CD4-positive, alpha-beta T cell (primary cell): ENCODE measurements around the gene KLHL2. TPM values are rescaled to one million over a fixed set of nuclear protein-coding genes. Genes with fewer than 3 reads are reported as not detected.
"Not testable (repeated sequence)": the region's sequence is repeated elsewhere in the genome, so short reads cannot be mapped to it uniquely, and the experiment has no call there.

Source experiments
- ATAC-seq: fragments of 200-7000 bp; cut with Tn5 transposase; one replicate; pipeline ENCODE4 v1.10.0; 2022; ENCODE audit warnings: mild to moderate bottlenecking; ENCODE audit not compliant: poor library complexity
- CTCF ChIA-PET: fragments of 350-600 bp; sonication (Branson Sonifier 250); formaldehyde crosslinking; loops from one replicate; lab custom pipeline; 2021; ENCODE audit warnings: antibody characterized with exemption, inconsistent platforms; lab: Charles Lee
- POLR2A ChIA-PET: fragments of 350-600 bp; sonication (Branson Sonifier 250); formaldehyde crosslinking; loops from one replicate; lab custom pipeline; 2021; ENCODE audit warnings: antibody characterized with exemption, inconsistent platforms; lab: Charles Lee
- DNase-seq, 14 experiments: peaks; one replicate each; pipeline ENCODE4 v3.0.0-alpha.2; 2013 to 2020; ENCODE audit warnings: mixed read lengths in 2 of 14
- H3K27ac ChIP-seq, 2 donors: one replicate each; pipeline versions ENCODE4 v1.5.1 to v1.7.0; 2013; ENCODE audit warnings: low read length in 2 of 2, low read depth in 1 of 2, mild to moderate bottlenecking in 1 of 2
- H3K27me3 ChIP-seq, 2 experiments: 1 replicate in 1 of 2; 2 replicates in 1 of 2; pipeline versions ENCODE4 v1.6.1 to v1.7.0; 2013; ENCODE audit warnings: low read length in 2 of 2, control low read depth in 1 of 2, mild to moderate bottlenecking in 1 of 2, moderate library complexity in 1 of 2; ENCODE audit not compliant: insufficient read depth in 2 of 2, control insufficient read depth in 1 of 2
- H3K36me3 ChIP-seq: one replicate; pipeline ENCODE4 v1.6.1; 2013; ENCODE audit warnings: low read length, control low read depth; ENCODE audit not compliant: insufficient read depth
- H3K4me1 ChIP-seq: one replicate; pipeline ENCODE4 v1.6.1; 2013; ENCODE audit warnings: low read length, control low read depth; ENCODE audit not compliant: insufficient read depth
- H3K4me3 ChIP-seq: one replicate; pipeline ENCODE4 v1.5.1; 2013; ENCODE audit warnings: mild to moderate bottlenecking, low read length, moderate library complexity
- H3K9me3 ChIP-seq, 2 experiments: 1 replicate in 1 of 2; 2 replicates in 1 of 2; pipeline versions ENCODE4 v1.6.1 to v1.7.0; 2013; ENCODE audit warnings: low read length in 2 of 2, mild to moderate bottlenecking in 2 of 2, control low read depth in 1 of 2, moderate library complexity in 1 of 2; ENCODE audit not compliant: control insufficient read depth in 1 of 2, insufficient read depth in 1 of 2
- H3K27ac Mint-ChIP-seq: one replicate; pipeline ENCODE4 v1.8.0; 2020; ENCODE audit warnings: mixed read lengths
- H3K27me3 Mint-ChIP-seq: one replicate; pipeline ENCODE4 v1.8.0; 2021; ENCODE audit warnings: mixed read lengths
- H3K36me3 Mint-ChIP-seq: one replicate; pipeline ENCODE4 v1.8.0; 2021; ENCODE audit warnings: low read depth, mixed read lengths
- H3K4me1 Mint-ChIP-seq: one replicate; pipeline ENCODE4 v1.8.0; 2021; ENCODE audit warnings: low read depth, mixed read lengths
- H3K4me3 Mint-ChIP-seq: one replicate; pipeline ENCODE4 v1.8.0; 2020; ENCODE audit warnings: mild to moderate bottlenecking, mixed read lengths
- H3K9me3 Mint-ChIP-seq: one replicate; pipeline ENCODE4 v1.8.0; 2020; ENCODE audit warnings: mixed read lengths
- intact Hi-C, 2 experiments: fragments of 100-400 bp; cut with DNase I in 1 of 2; cut with micrococcal nuclease in 1 of 2; formaldehyde crosslinking; loops; one replicate each; pipeline versions ENCODE4 v1.15.1 to v1.9.0; 2023 to 2025; cut with DNase I, micrococcal nuclease
- total RNA-seq, 174 experiments: library from RNA in 2 of 174; stranded (reverse) in 2 of 174; gene quantifications; one replicate each; pipeline ENCODE4 v1.2.3 and lab custom pipeline; 2021 to 2026
- TF ChIP-seq, protein P1 (sequence below): fragments of 200-600 bp; IDR thresholded peaks from one replicate; pipeline ENCODE4 v1.8.0; 2022; ENCODE audit warnings: antibody characterized with exemption, mild to moderate bottlenecking

KLHL2 gene
- total RNA-seq, 2 experiments from 2014 or later = 19.9 to 20.0 TPM

DNA sequence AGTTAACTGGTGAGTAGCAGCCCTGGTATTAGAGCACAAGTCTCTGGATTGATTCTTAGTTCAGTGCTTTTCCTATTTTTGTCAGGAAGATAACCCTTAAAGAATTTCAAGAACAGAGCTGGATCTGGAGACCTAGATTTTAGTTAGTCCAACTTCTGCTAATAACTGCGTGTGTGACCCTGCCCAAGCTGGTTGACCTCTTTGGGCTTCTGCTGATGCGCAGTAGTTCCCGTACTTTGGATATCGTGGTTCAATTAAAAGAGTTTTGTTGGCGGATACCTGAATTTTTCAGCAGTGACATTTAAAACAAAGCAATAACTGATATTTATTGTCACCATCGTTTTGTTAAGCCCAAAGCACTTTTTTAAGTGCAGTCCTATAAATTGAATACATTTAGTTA is 129.4 kb downstream of the KLHL2 start:
- TF ChIP-seq, protein P1, sequence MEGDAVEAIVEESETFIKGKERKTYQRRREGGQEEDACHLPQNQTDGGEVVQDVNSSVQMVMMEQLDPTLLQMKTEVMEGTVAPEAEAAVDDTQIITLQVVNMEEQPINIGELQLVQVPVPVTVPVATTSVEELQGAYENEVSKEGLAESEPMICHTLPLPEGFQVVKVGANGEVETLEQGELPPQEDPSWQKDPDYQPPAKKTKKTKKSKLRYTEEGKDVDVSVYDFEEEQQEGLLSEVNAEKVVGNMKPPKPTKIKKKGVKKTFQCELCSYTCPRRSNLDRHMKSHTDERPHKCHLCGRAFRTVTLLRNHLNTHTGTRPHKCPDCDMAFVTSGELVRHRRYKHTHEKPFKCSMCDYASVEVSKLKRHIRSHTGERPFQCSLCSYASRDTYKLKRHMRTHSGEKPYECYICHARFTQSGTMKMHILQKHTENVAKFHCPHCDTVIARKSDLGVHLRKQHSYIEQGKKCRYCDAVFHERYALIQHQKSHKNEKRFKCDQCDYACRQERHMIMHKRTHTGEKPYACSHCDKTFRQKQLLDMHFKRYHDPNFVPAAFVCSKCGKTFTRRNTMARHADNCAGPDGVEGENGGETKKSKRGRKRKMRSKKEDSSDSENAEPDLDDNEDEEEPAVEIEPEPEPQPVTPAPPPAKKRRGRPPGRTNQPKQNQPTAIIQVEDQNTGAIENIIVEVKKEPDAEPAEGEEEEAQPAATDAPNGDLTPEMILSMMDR = no peak
- CTCF ChIA-PET = no interaction called here
- H3K9me3 ChIP-seq = no peaks in the 10 kb centered on the region
- no peaks in the 10 kb centered on the region for H3K27me3 ChIP-seq
- POLR2A ChIA-PET = no interaction called here
- Mint-ChIP-seq H3K36me3 (peaks cover 75% of the 10 kb centered on the region), H3K27ac (no peak overlapping the region), H3K27me3 (no peaks in the 10 kb centered on the region), H3K4me1 (peaks cover 23% of the 10 kb centered on the region), H3K4me3 (no peak overlapping the region), H3K9me3 (no peaks in the 10 kb centered on the region)
- no peak for DNase-seq
- no peaks in the 10 kb centered on the region for H3K4me1 ChIP-seq
- H3K36me3 ChIP-seq = peaks cover 47% of the 10 kb centered on the region
- intact Hi-C loops = no loop called here
- no peak overlapping the region for H3K27ac ChIP-seq
- no peak for ATAC-seq
- no peak overlapping the region for H3K4me3 ChIP-seq

DNA sequence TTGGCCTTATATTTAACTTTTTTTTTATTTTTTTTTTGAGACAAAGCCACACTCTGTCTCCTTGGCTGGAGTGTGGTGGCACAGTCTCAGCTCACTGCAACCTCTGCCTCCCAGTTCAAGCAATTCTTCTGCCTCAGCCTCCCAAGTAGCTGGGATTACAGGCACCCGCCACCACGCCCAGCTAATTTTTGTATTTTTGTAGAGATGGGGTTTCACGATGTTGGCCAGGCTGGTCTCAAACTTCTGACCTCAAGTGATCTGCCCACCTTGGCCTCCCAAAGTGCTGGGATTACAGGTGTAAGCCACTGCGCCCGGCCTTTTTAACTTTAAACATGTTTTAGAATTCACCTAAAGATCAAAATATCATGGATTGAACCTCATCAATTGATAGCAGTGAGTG is 135.0 kb downstream of the KLHL2 start:
- H3K9me3 ChIP-seq, H3K4me1 ChIP-seq, ATAC-seq, H3K27ac Mint-ChIP-seq, H3K27me3 Mint-ChIP-seq, H3K4me3 ChIP-seq, H3K27ac ChIP-seq, H3K4me3 Mint-ChIP-seq, intact Hi-C loops, H3K4me1 Mint-ChIP-seq, DNase-seq, H3K27me3 ChIP-seq, H3K9me3 Mint-ChIP-seq: not testable (repeated sequence)
- ChIA-PET POLR2A (interaction anchor here (1.8 kb wide), 1 partner anchor 211 kb away, joined by 6 read pairs; no protein-coding TSS in a partner anchor), CTCF (interaction anchor here (0.7 to 2.2 kb wide), 4 partner anchors 13 to 1813 kb away, joined by 3 to 11 read pairs (median 3); no protein-coding TSS in a partner anchor)
- H3K36me3 Mint-ChIP-seq = peaks cover 50% of the 10 kb centered on the region
- peaks cover 34% of the 10 kb centered on the region for H3K36me3 ChIP-seq

DNA sequence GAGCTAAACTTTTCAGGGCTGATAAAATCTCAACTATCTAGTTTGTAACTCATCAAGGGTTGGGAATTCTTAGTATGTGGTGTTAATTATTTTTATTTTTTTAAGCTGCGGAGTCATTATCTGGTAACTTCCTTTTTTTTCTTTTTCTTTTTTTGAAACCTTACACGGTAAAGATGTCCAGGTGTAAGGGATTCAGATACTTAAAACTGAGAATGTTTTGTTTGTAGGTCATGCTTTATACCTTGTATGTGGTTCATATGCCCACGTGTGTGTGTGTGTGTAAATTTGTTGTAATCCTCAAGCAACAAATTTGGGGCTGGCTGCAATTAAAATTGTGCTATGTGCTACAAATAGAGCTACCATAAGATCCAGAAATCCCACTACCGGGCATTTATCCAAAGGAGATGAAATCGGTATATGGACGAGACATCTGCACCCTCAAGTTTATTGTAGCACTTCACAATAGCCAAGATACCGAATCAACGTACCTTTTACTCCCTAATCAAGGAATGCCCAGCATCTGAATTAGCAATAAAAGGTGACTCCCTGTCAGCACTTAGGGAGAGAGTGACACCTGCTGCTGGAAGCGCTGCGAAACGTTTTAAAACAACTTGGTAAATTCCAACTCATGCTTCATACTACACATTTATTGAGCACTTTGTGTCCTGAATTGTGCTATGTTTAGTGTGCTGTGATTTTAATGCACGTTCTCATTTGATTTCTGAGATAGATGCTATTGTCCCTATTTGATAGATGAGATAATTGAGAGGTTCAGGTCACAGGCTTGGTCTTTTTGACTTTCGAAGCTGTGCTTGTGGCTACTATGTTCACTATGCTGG is 136.2 kb downstream of the KLHL2 start:
- no peaks in the 10 kb centered on the region for H3K4me1 ChIP-seq
- Mint-ChIP-seq H3K36me3 (peaks cover 40% of the 10 kb centered on the region), H3K27ac (no peak overlapping the region), H3K9me3 (no peaks in the 10 kb centered on the region), H3K4me1 (no peaks in the 10 kb centered on the region), H3K27me3 (no peaks in the 10 kb centered on the region), H3K4me3 (no peak overlapping the region)
- no peak for ATAC-seq
- H3K27me3 ChIP-seq = no peaks in the 10 kb centered on the region
- intact Hi-C loops = loop anchor here (1.0 kb wide), 1 partner anchor 212 kb away; no protein-coding TSS in a partner anchor
- peaks cover 30% of the 10 kb centered on the region for H3K36me3 ChIP-seq
- peak in 5 of 14 experiments; percentile 14 to 52 (median 37) for DNase-seq
- H3K4me3 ChIP-seq = no peak overlapping the region
- CTCF ChIA-PET = interaction anchor here (1.0 to 2.2 kb wide), 4 partner anchors 29 to 231 kb away, joined by 3 to 11 read pairs (median 3); partner anchors contain the start of gene TMEM192
- H3K27ac ChIP-seq = no peak overlapping the region
- TF ChIP-seq, protein P1 = peak; percentile 44
- POLR2A ChIA-PET = interaction anchor here (1.3 to 1.8 kb wide), 3 partner anchors 16 to 212 kb away, joined by 3 to 8 read pairs (median 6); partner anchors contain the start of gene MSMO1
- H3K9me3 ChIP-seq = no peaks in the 10 kb centered on the region
